Right lobe of liver (tissue), 4 donors: ENCODE results near the gene PRKAR1B.

Experiments
- CTCF ChIP-seq, 4 donors: fragments of 200-600 bp in 3 of 4; fragments of 450-650 bp in 1 of 4; IDR thresholded peaks; one replicate each; pipeline versions ENCODE4 v1.5.1 to v1.8.0; 2016 to 2022; ENCODE audit warnings: antibody characterized with exemption in 4 of 4, mild to moderate bottlenecking in 2 of 4
- POLR2A ChIP-seq: fragments of 450-650 bp; IDR thresholded peaks from one replicate; pipeline ENCODE4 v1.6.1; 2017; ENCODE audit warnings: antibody characterized with exemption, mild to moderate bottlenecking
- donor health status: DM: no; HTN: no; CAD: no.
- donor health status: DM: no; HTN: no; CAD: no.
- donor health status: DM: no; HTN: yes; CAD: no.

GRCh38 chr7:550881-551614 is 176.0 kb downstream of the PRKAR1B start:
- TF ChIP-seq POLR2A = no peak
- TF ChIP-seq CTCF (IDR thresholded peaks at IDR 0.05) = no peak
